GM19372 (cell line): ENCODE data around the gene ISCA2.
"Not testable (repeated sequence)": the region's sequence is repeated elsewhere in the genome, so short reads cannot be mapped to it uniquely, and the experiment has no call there.

Experiments
- ATAC-seq: cut with Tn5 transposase; IDR thresholded peaks from one replicate; pipeline ENCODE4 v1.9.1; 2021; ENCODE audit warnings: mild to moderate bottlenecking, low read depth, moderate library complexity; ENCODE audit not compliant: unreplicated experiment

Gene ISCA2

GRCh38 chr14:74526854-74527585 is 33.5 kb downstream of the ISCA2 start:
- ATAC-seq = no peak

GRCh38 chr14:74527736-74528280 is 34.2 kb downstream of the ISCA2 start:
- ATAC-seq = no peak

GRCh38 chr14:74528406-74528805 is 34.8 kb downstream of the ISCA2 start:
- no peak for ATAC-seq

- ATAC-seq = no peak
Observed at GRCh38 chr14:74528886-74529285, 35.3 kb downstream of the ISCA2 start.

GRCh38 chr14:74531006-74531405 is 37.4 kb downstream of the ISCA2 start:
- no peak for ATAC-seq

GRCh38 chr14:74531467-74531866 is 37.9 kb downstream of the ISCA2 start:
- ATAC-seq = no peak

- ATAC-seq = no peak
Observed at GRCh38 chr14:74532246-74532645, 38.7 kb downstream of the ISCA2 start.

GRCh38 chr14:74533576-74533975 is 40.0 kb downstream of the ISCA2 start:
- no peak for ATAC-seq

- no peak for ATAC-seq
Observed at GRCh38 chr14:74535756-74536325, 42.3 kb downstream of the ISCA2 start.

GRCh38 chr14:74536336-74536735 is 42.8 kb downstream of the ISCA2 start:
- not testable (repeated sequence) for ATAC-seq

GRCh38 chr14:74538411-74539391 is 45.1 kb downstream of the ISCA2 start:
- no peak for ATAC-seq

GRCh38 chr14:74539503-74539902 is 45.9 kb downstream of the ISCA2 start:
- no peak for ATAC-seq

GRCh38 chr14:74541225-74541624 is 47.7 kb downstream of the ISCA2 start:
- no peak for ATAC-seq

GRCh38 chr14:74542056-74542685 is 48.6 kb downstream of the ISCA2 start:
- no peak for ATAC-seq

GRCh38 chr14:74543771-74544438 is 50.3 kb downstream of the ISCA2 start:
- no peak for ATAC-seq

GRCh38 chr14:74545386-74545785 is 51.8 kb downstream of the ISCA2 start:
- no peak for ATAC-seq

GRCh38 chr14:74546416-74546815 is 52.9 kb downstream of the ISCA2 start:
- ATAC-seq = no peak
